Measurements from ENCODE around the gene PLPPR3.
A peak's percentile ranks its signal among the peaks of the same experiment; 100 is the strongest.

PLPPR3 gene

GRCh38 chr19:831407-832369, 9.9 kb upstream of the PLPPR3 start:
- Histone ChIP-seq H3K4me1 (ENCODE audit: control insufficient read depth in 2 of 2, insufficient read depth in 1 of 2, low read depth in 1 of 2, low read length in 2 of 2) (peaks cover 0 to 3% of the 10 kb centered on the region in 2 donors), H3K27me3 (ENCODE audit: control insufficient read depth in 3 of 3, insufficient read depth in 3 of 3, low read depth in 1 of 3, low read length in 3 of 3) (no peaks in the 10 kb centered on the region), H2BK5ac (ENCODE audit: low read length) (peak overlapping the region; percentile 66), H3K4me2 (ENCODE audit: insufficient read depth, low read length, poor library complexity, severe bottlenecking) (no peak overlapping the region), H3K9ac (ENCODE audit: low read depth, low read length, poor library complexity) (no peak overlapping the region), H4K8ac (ENCODE audit: low read depth, low read length) (no peak overlapping the region), H2BK12ac (ENCODE audit: low read length) (no peak overlapping the region), H3K4ac (ENCODE audit: low read length) (no peak overlapping the region), H3K23ac (ENCODE audit: low read depth, low read length, poor library complexity) (no peak overlapping the region), H3K9me3 (replicated peaks in 1 of 2; ENCODE audit: control insufficient read depth in 2 of 2, insufficient read depth in 1 of 2, low read depth in 1 of 2, low read length in 2 of 2) (no peaks in the 10 kb centered on the region), H2BK120ac (ENCODE audit: low read depth, low read length) (peak overlapping the region; percentile 61), H3K4me3 (ENCODE audit: low read length in 2 of 2) (no peak overlapping the region), H2AFZ (ENCODE audit: low read length) (no peak overlapping the region), H3K79me1 (ENCODE audit: low read depth, low read length) (no peaks in the 10 kb centered on the region), H4K91ac (ENCODE audit: low read depth, low read length, poor library complexity) (no peak overlapping the region), H3K36me3 (replicated peaks in 1 of 2; ENCODE audit: control insufficient read depth in 2 of 2, insufficient read depth in 2 of 2, low read length in 2 of 2) (no peaks in the 10 kb centered on the region), H2BK15ac (ENCODE audit: low read length) (no peak overlapping the region), H3K27ac (replicated peaks; ENCODE audit: low read length) (no peak overlapping the region), H2AK5ac (ENCODE audit: low read depth, low read length) (peak overlapping the region; percentile 90), H3K18ac (ENCODE audit: low read length) (peak overlapping the region; percentile 35), H3K14ac (ENCODE audit: low read length) (no peak overlapping the region)
- WGBS, 2 donors (ENCODE audit: extremely low coverage in 2 of 2, insufficient read length in 2 of 2, insufficient replicate concordance in 1 of 2): no CpG with 5 or more reads among the region's 38 CpGs
- DNase-seq (ENCODE audit: low spot score): no peak

GRCh38 chr19:829129-829758, 7.5 kb upstream of the PLPPR3 start:
- Histone ChIP-seq H3K9ac (ENCODE audit: low read depth, low read length, poor library complexity) (no peak overlapping the region), H3K4me1 (ENCODE audit: control insufficient read depth in 2 of 2, insufficient read depth in 1 of 2, low read depth in 1 of 2, low read length in 2 of 2) (no peaks in the 10 kb centered on the region), H2BK5ac (ENCODE audit: low read length) (no peak overlapping the region), H2BK120ac (ENCODE audit: low read depth, low read length) (no peak overlapping the region), H4K91ac (ENCODE audit: low read depth, low read length, poor library complexity) (no peak overlapping the region), H3K4me3 (ENCODE audit: low read length in 2 of 2) (no peak overlapping the region), H3K27ac (replicated peaks; ENCODE audit: low read length) (no peak overlapping the region), H3K23ac (ENCODE audit: low read depth, low read length, poor library complexity) (peak overlapping the region; percentile 89), H3K27me3 (ENCODE audit: control insufficient read depth in 3 of 3, insufficient read depth in 3 of 3, low read depth in 1 of 3, low read length in 3 of 3) (no peaks in the 10 kb centered on the region), H2BK15ac (ENCODE audit: low read length) (peak overlapping the region; percentile 78), H3K4ac (ENCODE audit: low read length) (no peak overlapping the region), H3K79me1 (ENCODE audit: low read depth, low read length) (no peaks in the 10 kb centered on the region), H3K9me3 (replicated peaks in 1 of 2; ENCODE audit: control insufficient read depth in 2 of 2, insufficient read depth in 1 of 2, low read depth in 1 of 2, low read length in 2 of 2) (no peaks in the 10 kb centered on the region), H3K14ac (ENCODE audit: low read length) (peak overlapping the region; percentile 56), H3K18ac (ENCODE audit: low read length) (peak overlapping the region; percentile 81), H2AFZ (ENCODE audit: low read length) (no peak overlapping the region), H3K4me2 (ENCODE audit: insufficient read depth, low read length, poor library complexity, severe bottlenecking) (no peak overlapping the region), H2AK5ac (ENCODE audit: low read depth, low read length) (peak overlapping the region; percentile 48), H4K8ac (ENCODE audit: low read depth, low read length) (no peak overlapping the region), H2BK12ac (ENCODE audit: low read length) (no peak overlapping the region), H3K36me3 (replicated peaks in 1 of 2; ENCODE audit: control insufficient read depth in 2 of 2, insufficient read depth in 2 of 2, low read length in 2 of 2) (no peaks in the 10 kb centered on the region)
- no CpG with 5 or more reads among the region's 18 CpGs for WGBS, 2 donors (ENCODE audit: extremely low coverage in 2 of 2, insufficient read length in 2 of 2, insufficient replicate concordance in 1 of 2)
- no peak for DNase-seq (ENCODE audit: low spot score)

GRCh38 chr19:827710-828321, 6.1 kb upstream of the PLPPR3 start, which contains the start of gene AZU1:
TSS of gene AZU1 (plus strand) at chr19:827837. CDS start at chr19:827847, 10 bp downstream.
- Histone ChIP-seq H3K4me2 (ENCODE audit: insufficient read depth, low read length, poor library complexity, severe bottlenecking) (no peak within 1 kb of the TSS), H3K9ac (ENCODE audit: low read depth, low read length, poor library complexity) (peak within 1 kb of the TSS; percentile 4), H3K27me3 (ENCODE audit: control insufficient read depth in 3 of 3, insufficient read depth in 3 of 3, low read depth in 1 of 3, low read length in 3 of 3) (no peaks in the 10 kb centered on the region), H3K36me3 (replicated peaks in 1 of 2; ENCODE audit: control insufficient read depth in 2 of 2, insufficient read depth in 2 of 2, low read length in 2 of 2) (no peaks in the 10 kb centered on the region), H3K14ac (ENCODE audit: low read length) (peak within 1 kb of the TSS; percentile 38), H2AK5ac (ENCODE audit: low read depth, low read length) (peak within 1 kb of the TSS; percentile 97), H3K23ac (ENCODE audit: low read depth, low read length, poor library complexity) (peak within 1 kb of the TSS; percentile 73), H2BK12ac (ENCODE audit: low read length) (peak within 1 kb of the TSS; percentile 30), H3K18ac (ENCODE audit: low read length) (peak within 1 kb of the TSS; percentile 35), H2BK120ac (ENCODE audit: low read depth, low read length) (no peak within 1 kb of the TSS), H3K4me1 (ENCODE audit: control insufficient read depth in 2 of 2, insufficient read depth in 1 of 2, low read depth in 1 of 2, low read length in 2 of 2) (peaks cover 4% of the 10 kb centered on the region in 2 donors), H3K9me3 (replicated peaks in 1 of 2; ENCODE audit: control insufficient read depth in 2 of 2, insufficient read depth in 1 of 2, low read depth in 1 of 2, low read length in 2 of 2) (no peaks in the 10 kb centered on the region), H3K4me3 (ENCODE audit: low read length in 2 of 2) (no peak within 1 kb of the TSS), H2BK15ac (ENCODE audit: low read length) (peak within 1 kb of the TSS; percentile 85), H4K91ac (ENCODE audit: low read depth, low read length, poor library complexity) (no peak within 1 kb of the TSS), H3K4ac (ENCODE audit: low read length) (no peak within 1 kb of the TSS), H2BK5ac (ENCODE audit: low read length) (no peak within 1 kb of the TSS), H3K27ac (replicated peaks; ENCODE audit: low read length) (no peak within 1 kb of the TSS), H3K79me1 (ENCODE audit: low read depth, low read length) (no peaks in the 10 kb centered on the region), H4K8ac (ENCODE audit: low read depth, low read length) (no peak within 1 kb of the TSS), H2AFZ (ENCODE audit: low read length) (no peak within 1 kb of the TSS)
- DNase-seq (ENCODE audit: low spot score): no peak
- WGBS, 2 donors (ENCODE audit: extremely low coverage in 2 of 2, insufficient read length in 2 of 2, insufficient replicate concordance in 1 of 2): no CpG with 5 or more reads among the region's 33 CpGs

Data from neuronal stem cell (in vitro differentiated cells).